SK-N-SH treated with all-trans-retinoic acid at 6 μM for 48 hours (cell line): Measurements from ENCODE around the gene LIX1.

ENCODE experiments used
- ATAC-seq: fragments of 200-7000 bp; cut with Tn5 transposase; 3 replicates; pipeline ENCODE4 v1.9.1; 2020; ENCODE audit warnings: mild to moderate bottlenecking, moderate library complexity
- ARNTL ChIP-seq: fragments of 450-650 bp; formaldehyde crosslinking; IDR thresholded peaks from 2 replicates; pipeline ENCODE4 v1.5.0; 2020; ENCODE audit warnings: low read depth, mild to moderate bottlenecking, moderate library complexity, borderline replicate concordance
- CSDC2 ChIP-seq: fragments of 250-450 bp; sonication (Bioruptor Pico); IDR thresholded peaks from 2 replicates; pipeline ENCODE4 v1.5.0; 2020; ENCODE audit warnings: mild to moderate bottlenecking, moderate library complexity
- CSRNP3 ChIP-seq: fragments of 250-450 bp; sonication (Bioruptor Pico); IDR thresholded peaks from 2 replicates; pipeline ENCODE4 v1.5.1; 2021; ENCODE audit warnings: mild to moderate bottlenecking, moderate library complexity
- ESRRG ChIP-seq: fragments of 250-450 bp; sonication (Bioruptor Pico); IDR thresholded peaks from 2 replicates; pipeline ENCODE4 v1.6.1; 2021; ENCODE audit warnings: mild to moderate bottlenecking
- GLIS3 ChIP-seq: fragments of 250-450 bp; sonication (Bioruptor Pico); IDR thresholded peaks from 2 replicates; pipeline ENCODE4 v1.5.0; 2020; ENCODE audit warnings: mild to moderate bottlenecking, moderate library complexity
- ISL1 ChIP-seq: fragments of 250-450 bp; sonication (Bioruptor Pico); IDR thresholded peaks from 2 replicates; pipeline ENCODE4 v2.1.2; 2022; ENCODE audit warnings: mild to moderate bottlenecking, moderate library complexity
- OSR1 ChIP-seq: fragments of 250-450 bp; sonication (Bioruptor Pico); IDR thresholded peaks from 2 replicates; pipeline ENCODE4 v1.8.0; 2022; ENCODE audit warnings: moderate library complexity, mild to moderate bottlenecking, inconsistent platforms
- PATZ1 ChIP-seq: fragments of 250-450 bp; sonication (Bioruptor Pico); IDR thresholded peaks from 2 replicates; pipeline ENCODE4 v1.8.0; 2020; ENCODE audit warnings: mild to moderate bottlenecking, moderate library complexity, borderline replicate concordance
- POU6F1 ChIP-seq: fragments of 250-450 bp; sonication (Bioruptor Pico); IDR thresholded peaks from 2 replicates; pipeline ENCODE4 v1.8.0; 2021; ENCODE audit warnings: low read depth, mild to moderate bottlenecking, moderate library complexity, borderline replicate concordance
- PPARA ChIP-seq: fragments of 250-450 bp; sonication (Bioruptor Pico); IDR thresholded peaks from 2 replicates; pipeline ENCODE4 v1.5.0; 2020; ENCODE audit warnings: mild to moderate bottlenecking, borderline replicate concordance
- RARB ChIP-seq: fragments of 250-450 bp; sonication (Bioruptor Pico); IDR thresholded peaks from 2 replicates; pipeline ENCODE4 v1.8.0; 2021; ENCODE audit warnings: mild to moderate bottlenecking, moderate library complexity
- SNAI2 ChIP-seq: fragments of 250-450 bp; sonication (Bioruptor Pico); IDR thresholded peaks from 2 replicates; pipeline ENCODE4 v1.5.0; 2020; ENCODE audit warnings: mild to moderate bottlenecking, moderate library complexity
- TCF4 ChIP-seq: fragments of 250-450 bp; sonication (Bioruptor Pico); IDR thresholded peaks from 2 replicates; pipeline ENCODE4 v1.8.0; 2021; ENCODE audit warnings: mild to moderate bottlenecking, moderate library complexity, borderline replicate concordance
- TOX ChIP-seq: fragments of 250-450 bp; sonication (Bioruptor Pico); IDR thresholded peaks from 2 replicates; pipeline ENCODE4 v1.8.0; 2021; ENCODE audit warnings: mild to moderate bottlenecking, moderate library complexity, borderline replicate concordance
- TSHZ2 ChIP-seq: fragments of 250-450 bp; sonication (Bioruptor Pico); IDR thresholded peaks from 2 replicates; pipeline ENCODE4 v1.5.0; 2020; ENCODE audit warnings: mild to moderate bottlenecking, moderate library complexity
- ZC3H10 ChIP-seq: fragments of 250-450 bp; sonication (Bioruptor Pico); IDR thresholded peaks from 2 replicates; pipeline ENCODE4 v1.5.1; 2021; ENCODE audit warnings: mild to moderate bottlenecking, moderate library complexity
- ZFP3 ChIP-seq: fragments of 250-450 bp; sonication (Bioruptor Pico); IDR thresholded peaks from 2 replicates; pipeline ENCODE4 v1.5.0; 2020; ENCODE audit warnings: mild to moderate bottlenecking, moderate library complexity
- ZFP30 ChIP-seq: fragments of 450-650 bp; formaldehyde crosslinking; IDR thresholded peaks from 2 replicates; pipeline ENCODE4 v1.5.0; 2022; ENCODE audit warnings: mild to moderate bottlenecking, moderate library complexity
- ZNF565 ChIP-seq: fragments of 450-650 bp; formaldehyde crosslinking; conservative IDR thresholded peaks from 2 replicates; pipeline ENCODE4 v1.5.0; 2020; ENCODE audit warnings: low read depth, mild to moderate bottlenecking, moderate library complexity
- ZNF70 ChIP-seq: fragments of 450-650 bp; formaldehyde crosslinking; IDR thresholded peaks from 2 replicates; pipeline ENCODE4 v1.5.0; 2020; ENCODE audit warnings: mild to moderate bottlenecking, moderate library complexity
- ZNF8 ChIP-seq: fragments of 450-650 bp; formaldehyde crosslinking; IDR thresholded peaks from 2 replicates; pipeline ENCODE4 v1.5.0; 2020; ENCODE audit warnings: mild to moderate bottlenecking, moderate library complexity

Gene LIX1

GRCh38 chr5:97073420-97073819, 69.0 kb downstream of the LIX1 start:
- TF ChIP-seq CSRNP3 (CRISPR knock-in tag): no peak
- no peak for TF ChIP-seq RARB (CRISPR knock-in tag)
- TF ChIP-seq TCF4 (CRISPR knock-in tag): no peak
- no peak for TF ChIP-seq ZNF70
- TF ChIP-seq POU6F1 (CRISPR knock-in tag): no peak
- TF ChIP-seq PPARA: no peak
- no peak for TF ChIP-seq SNAI2 (CRISPR knock-in tag)
- TF ChIP-seq ZNF8: no peak
- no peak for TF ChIP-seq ZNF565
- TF ChIP-seq ISL1 (CRISPR knock-in tag): no peak
- no peak for TF ChIP-seq GLIS3
- no peak for TF ChIP-seq ESRRG
- TF ChIP-seq TSHZ2: no peak
- TF ChIP-seq ZFP3 (CRISPR knock-in tag): no peak
- TF ChIP-seq OSR1 (CRISPR knock-in tag): no peak
- TF ChIP-seq ARNTL (CRISPR knock-in tag): no peak
- TF ChIP-seq PATZ1 (CRISPR knock-in tag): no peak
- TF ChIP-seq CSDC2 (CRISPR knock-in tag): no peak
- TF ChIP-seq, all 23 proteins: peak for 0
- no peak for ATAC-seq

GRCh38 chr5:97072696-97073095, 69.7 kb downstream of the LIX1 start:
- no peak for ATAC-seq
- no peak for TF ChIP-seq TCF4 (CRISPR knock-in tag)
- no peak for TF ChIP-seq ZFP30 (CRISPR knock-in tag)
- TF ChIP-seq PATZ1 (CRISPR knock-in tag): no peak
- TF ChIP-seq POU6F1 (CRISPR knock-in tag): no peak

- TF ChIP-seq RARB (CRISPR knock-in tag): no peak
- no peak for TF ChIP-seq ZNF565
- no peak for TF ChIP-seq ARNTL (CRISPR knock-in tag)
- no peak for TF ChIP-seq PPARA
- no peak for TF ChIP-seq ISL1 (CRISPR knock-in tag)
- no peak for TF ChIP-seq ZC3H10 (CRISPR knock-in tag)
- TF ChIP-seq TOX: no peak
- no peak for TF ChIP-seq CSRNP3 (CRISPR knock-in tag)
- no peak for TF ChIP-seq GLIS3
- no peak for TF ChIP-seq ZNF70
- TF ChIP-seq ESRRG: no peak
- ATAC-seq: no peak
These were observed 70.4 kb downstream of the LIX1 start for GRCh38 chr5:97071993-97072392.
